GM23338 (cell line): ENCODE results near the gene RBM33. TPM values are rescaled to one million over a fixed set of nuclear protein-coding genes. Genes with fewer than 3 reads are reported as not detected.

Experiments
- ATAC-seq: fragments of 200-7000 bp; cut with Tn5 transposase; 3 replicates; pipeline ENCODE4 v1.9.1; 2020
- DNase-seq: peaks from one replicate; pipeline ENCODE4 v3.0.0-alpha.2; 2015; ENCODE audit warnings: low spot score
- H2AFZ ChIP-seq: fragments of 200-600 bp; sonication (generic); 2 replicates; pipeline ENCODE4 v1.8.0; 2016; ENCODE audit warnings: antibody characterized with exemption, mild to moderate bottlenecking, moderate library complexity
- H3F3A ChIP-seq: fragments of 200-600 bp; sonication (generic); replicated peaks from 2 replicates; pipeline ENCODE4 v1.8.0; 2017; ENCODE audit warnings: antibody characterized with exemption, mixed run types, low read depth
- H3K27ac ChIP-seq: fragments of 200-600 bp; sonication (generic); 2 replicates; pipeline ENCODE4 v1.6.1; 2016; ENCODE audit warnings: low read depth
- H3K27me3 ChIP-seq: fragments of 200-600 bp; sonication (generic); 2 replicates; pipeline ENCODE4 v1.8.0; 2016; ENCODE audit warnings: mild to moderate bottlenecking, mixed run types, moderate library complexity; ENCODE audit not compliant: insufficient read depth
- H3K36me3 ChIP-seq: fragments of 200-600 bp; sonication (generic); 2 replicates; pipeline ENCODE4 v1.8.0; 2016; ENCODE audit warnings: mild to moderate bottlenecking; ENCODE audit not compliant: insufficient read depth
- H3K4me1 ChIP-seq: fragments of 200-600 bp; sonication (generic); 2 replicates; pipeline ENCODE4 v1.8.0; 2016; ENCODE audit warnings: mild to moderate bottlenecking, moderate library complexity; ENCODE audit not compliant: insufficient read depth
- H3K4me2 ChIP-seq: fragments of 200-600 bp; sonication (generic); 2 replicates; pipeline ENCODE4 v1.7.1; 2017; ENCODE audit warnings: mixed run types
- H3K4me3 ChIP-seq: fragments of 200-600 bp; sonication (generic); 2 replicates; pipeline ENCODE4 v1.6.1; 2016; ENCODE audit warnings: mixed run types
- H3K79me2 ChIP-seq: fragments of 200-600 bp; sonication (generic); replicated peaks from 2 replicates; pipeline ENCODE4 v1.8.0; 2017; ENCODE audit warnings: mild to moderate bottlenecking; ENCODE audit not compliant: insufficient read depth
- H3K9me2 ChIP-seq: fragments of 200-600 bp; sonication (generic); 2 replicates; pipeline ENCODE4 v1.8.0; 2017; ENCODE audit not compliant: insufficient read depth
- H4K20me1 ChIP-seq: fragments of 200-600 bp; sonication (generic); replicated peaks from 2 replicates; pipeline ENCODE4 v1.8.0; 2017; ENCODE audit warnings: mild to moderate bottlenecking; ENCODE audit not compliant: insufficient read depth
- H3K27ac Mint-ChIP-seq: 2 replicates; pipeline ENCODE4 v1.8.0; 2020; ENCODE audit warnings: inconsistent platforms, mild to moderate bottlenecking, moderate library complexity, mixed read lengths
- H3K27me3 Mint-ChIP-seq: 3 replicates; pipeline ENCODE4 v1.8.0; 2022; ENCODE audit warnings: low read depth, mild to moderate bottlenecking, moderate library complexity, mixed read lengths, inconsistent platforms; ENCODE audit not compliant: insufficient read depth, poor library complexity
- H3K36me3 Mint-ChIP-seq: 3 replicates; pipeline ENCODE4 v1.8.0; 2021; ENCODE audit warnings: low read depth, mild to moderate bottlenecking, inconsistent platforms, moderate library complexity, mixed read lengths
- H3K4me1 Mint-ChIP-seq: 3 replicates; pipeline ENCODE4 v1.8.0; 2020; ENCODE audit warnings: mild to moderate bottlenecking, inconsistent platforms, mixed read lengths
- H3K4me3 Mint-ChIP-seq: 3 replicates; pipeline ENCODE4 v1.8.0; 2021; ENCODE audit warnings: moderate library complexity, mild to moderate bottlenecking, inconsistent platforms, mixed read lengths
- H3K9me3 Mint-ChIP-seq: 3 replicates; pipeline ENCODE4 v1.8.0; 2020; ENCODE audit warnings: moderate library complexity, mild to moderate bottlenecking, inconsistent platforms, mixed read lengths
- EZH2phosphoT487 ChIP-seq: fragments of 200-600 bp; sonication (generic); IDR thresholded peaks from one replicate; pipeline ENCODE4 v1.8.1; 2018; ENCODE audit warnings: antibody characterized with exemption; ENCODE audit not compliant: unreplicated experiment
- STAT1 ChIP-seq: IDR thresholded peaks from one replicate; pipeline ENCODE4 v1.6.1; 2016; ENCODE audit warnings: antibody characterized with exemption; ENCODE audit not compliant: unreplicated experiment
- ZNF114 ChIP-seq: fragments of 250-450 bp; sonication (Bioruptor Pico); IDR thresholded peaks from 2 replicates; pipeline ENCODE4 v1.5.0; 2020; ENCODE audit warnings: mild to moderate bottlenecking, moderate library complexity
- polyA plus RNA-seq: library from polyadenylated mRNA; unstranded; fragments of >200 nt; fragmentation: Nextera tagmentation; extraction: Ambion mirVana; gene quantifications from 2 replicates; pipeline ENCODE4 v1.2.1, GENCODE V29; 2016
- total RNA-seq: library from RNA; depleted of rRNA; stranded (reverse); fragments of >200 nt; shearing (Covaris generic); gene quantifications from 2 replicates; pipeline ENCODE4 v1.2.3, GENCODE V29; 2014
- TF ChIP-seq, protein P1 (sequence below): IDR thresholded peaks from one replicate; pipeline ENCODE4 v1.6.1; 2018; ENCODE audit warnings: antibody characterized with exemption; ENCODE audit not compliant: unreplicated experiment
- TF ChIP-seq, protein P2 (sequence below): fragments of 250-450 bp; sonication (Bioruptor Pico); IDR thresholded peaks from 2 replicates; pipeline ENCODE4 v1.5.0; 2020; ENCODE audit warnings: mild to moderate bottlenecking, moderate library complexity
- TF ChIP-seq, protein P3 (sequence below), 2 experiments: fragments of 200-600 bp in 1 of 2; sonication (generic) in 1 of 2; conservative IDR thresholded peaks; 2 replicates each; pipeline versions ENCODE4 v1.5.1 to v1.6.1; 2016 to 2017; ENCODE audit warnings: antibody characterized with exemption in 2 of 2, low read depth in 2 of 2, mild to moderate bottlenecking in 2 of 2, moderate library complexity in 1 of 2

The RBM33 gene
- total and polyA plus RNA-seq, 2 experiments from 2014 or later = 47.7 to 94.7 TPM

DNA sequence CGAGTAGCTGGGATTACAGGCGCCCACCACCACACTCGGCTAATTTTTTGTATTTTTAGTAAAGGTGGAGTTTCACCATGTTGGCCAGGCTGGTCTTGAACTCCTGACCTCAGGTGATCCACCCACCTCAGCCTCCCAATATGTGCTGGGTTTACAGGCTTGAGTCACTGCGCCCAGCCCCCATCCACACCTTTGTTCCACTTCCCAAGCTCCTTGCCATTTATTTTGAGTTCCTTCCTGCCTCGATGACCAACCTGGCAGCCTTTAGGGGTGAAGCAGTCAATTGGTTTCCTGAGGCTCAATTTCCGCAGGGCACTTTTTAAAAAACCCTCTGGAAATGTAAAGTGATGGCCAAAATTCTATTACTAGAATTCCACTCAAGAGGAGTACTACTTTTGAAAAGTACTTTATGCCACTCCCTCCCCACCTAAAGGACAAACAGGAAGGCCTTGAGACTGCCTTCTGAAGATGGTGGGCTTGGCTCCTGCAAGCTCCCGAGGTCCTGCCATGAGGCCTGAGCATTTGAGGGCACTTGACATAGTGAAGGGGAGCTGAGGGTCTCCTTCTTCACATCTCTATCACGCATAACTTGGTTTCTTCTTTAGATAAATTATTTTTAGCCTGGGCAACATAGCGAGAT, 32.5 kb upstream of the RBM33 start:
- Mint-ChIP-seq H3K4me3 (no peak overlapping the region), H3K27me3 (peaks cover 7% of the 10 kb centered on the region), H3K9me3 (peaks cover 23% of the 10 kb centered on the region), H3K27ac (no peak overlapping the region), H3K4me1 (peaks cover 10% of the 10 kb centered on the region), H3K36me3 (peaks cover 24% of the 10 kb centered on the region)
- Histone ChIP-seq H3K9me2 (no peaks in the 10 kb centered on the region), H3K4me2 (no peak overlapping the region), H3F3A (no peaks in the 10 kb centered on the region), H2AFZ (no peak overlapping the region), H3K36me3 (no peaks in the 10 kb centered on the region), H3K79me2 (no peaks in the 10 kb centered on the region), H3K4me1 (no peaks in the 10 kb centered on the region), H3K27ac (no peak overlapping the region), H4K20me1 (no peaks in the 10 kb centered on the region), H3K4me3 (no peak overlapping the region), H3K27me3 (no peaks in the 10 kb centered on the region)
- DNase-seq = no peak
- TF ChIP-seq EZH2phosphoT487 = no peak
- no peak for TF ChIP-seq ZNF114 (CRISPR knock-in tag)
- no peak for TF ChIP-seq STAT1
- TF ChIP-seq, protein P1, sequence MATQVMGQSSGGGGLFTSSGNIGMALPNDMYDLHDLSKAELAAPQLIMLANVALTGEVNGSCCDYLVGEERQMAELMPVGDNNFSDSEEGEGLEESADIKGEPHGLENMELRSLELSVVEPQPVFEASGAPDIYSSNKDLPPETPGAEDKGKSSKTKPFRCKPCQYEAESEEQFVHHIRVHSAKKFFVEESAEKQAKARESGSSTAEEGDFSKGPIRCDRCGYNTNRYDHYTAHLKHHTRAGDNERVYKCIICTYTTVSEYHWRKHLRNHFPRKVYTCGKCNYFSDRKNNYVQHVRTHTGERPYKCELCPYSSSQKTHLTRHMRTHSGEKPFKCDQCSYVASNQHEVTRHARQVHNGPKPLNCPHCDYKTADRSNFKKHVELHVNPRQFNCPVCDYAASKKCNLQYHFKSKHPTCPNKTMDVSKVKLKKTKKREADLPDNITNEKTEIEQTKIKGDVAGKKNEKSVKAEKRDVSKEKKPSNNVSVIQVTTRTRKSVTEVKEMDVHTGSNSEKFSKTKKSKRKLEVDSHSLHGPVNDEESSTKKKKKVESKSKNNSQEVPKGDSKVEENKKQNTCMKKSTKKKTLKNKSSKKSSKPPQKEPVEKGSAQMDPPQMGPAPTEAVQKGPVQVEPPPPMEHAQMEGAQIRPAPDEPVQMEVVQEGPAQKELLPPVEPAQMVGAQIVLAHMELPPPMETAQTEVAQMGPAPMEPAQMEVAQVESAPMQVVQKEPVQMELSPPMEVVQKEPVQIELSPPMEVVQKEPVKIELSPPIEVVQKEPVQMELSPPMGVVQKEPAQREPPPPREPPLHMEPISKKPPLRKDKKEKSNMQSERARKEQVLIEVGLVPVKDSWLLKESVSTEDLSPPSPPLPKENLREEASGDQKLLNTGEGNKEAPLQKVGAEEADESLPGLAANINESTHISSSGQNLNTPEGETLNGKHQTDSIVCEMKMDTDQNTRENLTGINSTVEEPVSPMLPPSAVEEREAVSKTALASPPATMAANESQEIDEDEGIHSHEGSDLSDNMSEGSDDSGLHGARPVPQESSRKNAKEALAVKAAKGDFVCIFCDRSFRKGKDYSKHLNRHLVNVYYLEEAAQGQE = no peak
- TF ChIP-seq, protein P2, sequence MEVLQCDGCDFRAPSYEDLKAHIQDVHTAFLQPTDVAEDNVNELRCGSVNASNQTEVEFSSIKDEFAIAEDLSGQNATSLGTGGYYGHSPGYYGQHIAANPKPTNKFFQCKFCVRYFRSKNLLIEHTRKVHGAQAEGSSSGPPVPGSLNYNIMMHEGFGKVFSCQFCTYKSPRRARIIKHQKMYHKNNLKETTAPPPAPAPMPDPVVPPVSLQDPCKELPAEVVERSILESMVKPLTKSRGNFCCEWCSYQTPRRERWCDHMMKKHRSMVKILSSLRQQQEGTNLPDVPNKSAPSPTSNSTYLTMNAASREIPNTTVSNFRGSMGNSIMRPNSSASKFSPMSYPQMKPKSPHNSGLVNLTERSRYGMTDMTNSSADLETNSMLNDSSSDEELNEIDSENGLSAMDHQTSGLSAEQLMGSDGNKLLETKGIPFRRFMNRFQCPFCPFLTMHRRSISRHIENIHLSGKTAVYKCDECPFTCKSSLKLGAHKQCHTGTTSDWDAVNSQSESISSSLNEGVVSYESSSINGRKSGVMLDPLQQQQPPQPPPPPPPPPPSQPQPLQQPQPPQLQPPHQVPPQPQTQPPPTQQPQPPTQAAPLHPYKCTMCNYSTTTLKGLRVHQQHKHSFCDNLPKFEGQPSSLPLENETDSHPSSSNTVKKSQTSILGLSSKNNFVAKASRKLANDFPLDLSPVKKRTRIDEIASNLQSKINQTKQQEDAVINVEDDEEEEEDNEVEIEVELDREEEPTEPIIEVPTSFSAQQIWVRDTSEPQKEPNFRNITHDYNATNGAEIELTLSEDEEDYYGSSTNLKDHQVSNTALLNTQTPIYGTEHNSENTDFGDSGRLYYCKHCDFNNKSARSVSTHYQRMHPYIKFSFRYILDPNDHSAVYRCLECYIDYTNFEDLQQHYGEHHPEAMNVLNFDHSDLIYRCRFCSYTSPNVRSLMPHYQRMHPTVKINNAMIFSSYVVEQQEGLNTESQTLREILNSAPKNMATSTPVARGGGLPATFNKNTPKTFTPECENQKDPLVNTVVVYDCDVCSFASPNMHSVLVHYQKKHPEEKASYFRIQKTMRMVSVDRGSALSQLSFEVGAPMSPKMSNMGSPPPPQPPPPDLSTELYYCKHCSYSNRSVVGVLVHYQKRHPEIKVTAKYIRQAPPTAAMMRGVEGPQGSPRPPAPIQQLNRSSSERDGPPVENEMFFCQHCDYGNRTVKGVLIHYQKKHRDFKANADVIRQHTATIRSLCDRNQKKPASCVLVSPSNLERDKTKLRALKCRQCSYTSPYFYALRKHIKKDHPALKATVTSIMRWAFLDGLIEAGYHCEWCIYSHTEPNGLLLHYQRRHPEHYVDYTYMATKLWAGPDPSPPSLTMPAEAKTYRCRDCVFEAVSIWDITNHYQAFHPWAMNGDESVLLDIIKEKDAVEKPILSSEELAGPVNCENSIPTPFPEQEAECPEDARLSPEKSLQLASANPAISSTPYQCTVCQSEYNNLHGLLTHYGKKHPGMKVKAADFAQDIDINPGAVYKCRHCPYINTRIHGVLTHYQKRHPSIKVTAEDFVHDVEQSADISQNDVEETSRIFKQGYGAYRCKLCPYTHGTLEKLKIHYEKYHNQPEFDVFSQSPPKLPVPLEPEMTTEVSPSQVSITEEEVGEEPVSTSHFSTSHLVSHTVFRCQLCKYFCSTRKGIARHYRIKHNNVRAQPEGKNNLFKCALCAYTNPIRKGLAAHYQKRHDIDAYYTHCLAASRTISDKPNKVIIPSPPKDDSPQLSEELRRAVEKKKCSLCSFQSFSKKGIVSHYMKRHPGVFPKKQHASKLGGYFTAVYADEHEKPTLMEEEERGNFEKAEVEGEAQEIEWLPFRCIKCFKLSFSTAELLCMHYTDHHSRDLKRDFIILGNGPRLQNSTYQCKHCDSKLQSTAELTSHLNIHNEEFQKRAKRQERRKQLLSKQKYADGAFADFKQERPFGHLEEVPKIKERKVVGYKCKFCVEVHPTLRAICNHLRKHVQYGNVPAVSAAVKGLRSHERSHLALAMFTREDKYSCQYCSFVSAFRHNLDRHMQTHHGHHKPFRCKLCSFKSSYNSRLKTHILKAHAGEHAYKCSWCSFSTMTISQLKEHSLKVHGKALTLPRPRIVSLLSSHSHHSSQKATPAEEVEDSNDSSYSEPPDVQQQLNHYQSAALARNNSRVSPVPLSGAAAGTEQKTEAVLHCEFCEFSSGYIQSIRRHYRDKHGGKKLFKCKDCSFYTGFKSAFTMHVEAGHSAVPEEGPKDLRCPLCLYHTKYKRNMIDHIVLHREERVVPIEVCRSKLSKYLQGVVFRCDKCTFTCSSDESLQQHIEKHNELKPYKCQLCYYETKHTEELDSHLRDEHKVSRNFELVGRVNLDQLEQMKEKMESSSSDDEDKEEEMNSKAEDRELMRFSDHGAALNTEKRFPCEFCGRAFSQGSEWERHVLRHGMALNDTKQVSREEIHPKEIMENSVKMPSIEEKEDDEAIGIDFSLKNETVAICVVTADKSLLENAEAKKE (CRISPR knock-in tag) = no peak
- TF ChIP-seq, protein P3, sequence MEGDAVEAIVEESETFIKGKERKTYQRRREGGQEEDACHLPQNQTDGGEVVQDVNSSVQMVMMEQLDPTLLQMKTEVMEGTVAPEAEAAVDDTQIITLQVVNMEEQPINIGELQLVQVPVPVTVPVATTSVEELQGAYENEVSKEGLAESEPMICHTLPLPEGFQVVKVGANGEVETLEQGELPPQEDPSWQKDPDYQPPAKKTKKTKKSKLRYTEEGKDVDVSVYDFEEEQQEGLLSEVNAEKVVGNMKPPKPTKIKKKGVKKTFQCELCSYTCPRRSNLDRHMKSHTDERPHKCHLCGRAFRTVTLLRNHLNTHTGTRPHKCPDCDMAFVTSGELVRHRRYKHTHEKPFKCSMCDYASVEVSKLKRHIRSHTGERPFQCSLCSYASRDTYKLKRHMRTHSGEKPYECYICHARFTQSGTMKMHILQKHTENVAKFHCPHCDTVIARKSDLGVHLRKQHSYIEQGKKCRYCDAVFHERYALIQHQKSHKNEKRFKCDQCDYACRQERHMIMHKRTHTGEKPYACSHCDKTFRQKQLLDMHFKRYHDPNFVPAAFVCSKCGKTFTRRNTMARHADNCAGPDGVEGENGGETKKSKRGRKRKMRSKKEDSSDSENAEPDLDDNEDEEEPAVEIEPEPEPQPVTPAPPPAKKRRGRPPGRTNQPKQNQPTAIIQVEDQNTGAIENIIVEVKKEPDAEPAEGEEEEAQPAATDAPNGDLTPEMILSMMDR (conservative IDR thresholded peaks at IDR 0.05; ENCODE audit: low read depth in 2 of 2) = no peak
- ATAC-seq = no peak
